NCI-H2196 (cell line): ENCODE measurements around the gene PROM1.
A peak's percentile ranks its signal among the peaks of the same experiment; 100 is the strongest.

Source experiments
- DNase-seq: peaks from one replicate; lab custom pipeline; 2025; ENCODE audit not compliant: unreplicated experiment; lab: John Stamatoyannopoulos, UW

PROM1 gene

DNA sequence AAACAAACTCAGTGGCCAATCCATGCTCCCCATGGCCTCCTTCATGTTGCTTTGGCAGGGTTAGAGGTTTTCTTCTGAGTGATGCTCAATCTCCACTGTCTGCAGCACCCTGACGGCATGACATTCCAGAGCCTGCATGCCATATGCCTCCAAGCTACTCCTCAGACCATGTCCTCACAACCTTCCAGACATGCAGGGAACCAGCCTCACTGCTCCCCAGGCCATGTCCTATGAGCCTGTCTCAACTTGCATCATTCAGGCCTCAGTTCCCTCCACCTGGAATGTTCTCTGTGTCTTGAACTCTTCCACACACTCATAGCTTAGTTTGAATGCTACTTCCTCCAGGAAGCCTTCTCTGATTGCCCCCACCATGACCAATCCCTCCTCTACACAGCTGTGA lies 18.8 kb downstream of the PROM1 start:
- no peak for DNase-seq

DNA sequence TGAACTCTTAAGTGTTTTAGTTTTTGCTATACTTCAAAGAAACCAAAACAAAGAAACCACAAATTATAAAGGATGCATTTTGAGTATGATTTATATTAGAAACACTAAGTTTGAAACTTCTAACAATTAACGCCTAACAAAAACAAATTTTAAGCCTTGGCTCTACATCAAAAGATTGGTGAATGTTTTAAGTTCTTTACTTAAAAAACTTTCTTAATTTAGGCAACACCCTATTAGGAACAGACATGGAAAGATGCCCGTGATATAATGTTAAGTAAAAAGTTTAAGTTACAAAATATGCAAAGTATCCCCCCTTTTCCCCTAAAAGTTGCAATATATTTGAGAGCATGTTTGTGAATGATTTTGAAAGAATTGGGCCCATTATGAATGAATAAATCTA lies 21.2 kb downstream of the PROM1 start:
- no peak for DNase-seq

DNA sequence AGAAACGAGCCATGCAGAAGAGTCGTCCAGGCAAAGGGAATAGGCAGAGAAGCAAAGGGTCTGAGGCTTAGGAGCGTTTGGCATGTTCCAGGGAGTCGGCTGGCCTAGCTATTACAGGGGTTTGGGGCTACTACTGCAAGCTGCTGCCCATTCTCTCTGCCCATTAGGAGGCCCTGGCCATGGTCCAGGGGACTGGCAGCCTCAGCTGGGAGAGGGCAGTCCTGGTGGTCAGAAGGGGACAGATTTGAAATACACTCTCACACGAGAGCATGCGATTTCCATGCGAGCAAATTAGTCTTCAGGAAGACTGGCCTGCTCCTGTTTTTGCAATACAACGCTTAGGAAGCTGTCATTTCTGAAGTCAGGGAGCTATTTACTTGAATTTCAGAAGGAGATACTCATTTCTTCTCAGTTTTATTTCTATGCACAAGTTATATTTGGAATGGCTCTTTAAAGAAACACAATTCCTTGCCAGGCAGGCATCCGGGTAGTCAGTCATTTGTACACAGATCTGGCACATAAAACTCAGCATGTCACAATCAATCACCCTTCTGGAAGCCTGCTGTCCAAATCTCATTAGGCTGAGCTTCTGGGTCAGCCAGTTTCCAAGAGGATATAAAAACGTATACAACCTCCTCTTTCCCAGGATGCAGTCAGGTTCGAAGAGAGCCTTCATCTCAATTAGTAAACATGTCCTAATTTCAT lies 27.0 kb downstream of the PROM1 start:
- peak; percentile 11 for DNase-seq

DNA sequence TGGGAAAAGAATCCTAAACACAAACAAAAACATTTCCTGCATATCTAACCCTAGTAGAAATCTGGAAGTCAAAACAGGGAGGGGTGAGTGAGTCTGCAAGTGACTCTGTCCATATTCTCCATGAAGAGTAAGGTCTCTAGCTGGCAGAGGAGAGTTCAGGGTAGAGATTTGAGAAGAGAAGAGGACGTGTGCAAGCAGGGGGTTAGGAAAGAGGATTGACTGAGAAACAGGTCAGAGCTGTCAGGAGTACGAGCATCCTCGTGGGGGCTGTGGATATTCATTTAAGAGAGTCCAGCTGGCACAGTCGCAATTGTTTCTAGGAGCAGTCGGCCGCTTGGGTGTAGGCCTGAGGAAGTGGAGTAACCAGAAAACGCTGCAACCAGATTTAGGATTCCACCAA lies 27.9 kb downstream of the PROM1 start:
- DNase-seq: no peak

DNA sequence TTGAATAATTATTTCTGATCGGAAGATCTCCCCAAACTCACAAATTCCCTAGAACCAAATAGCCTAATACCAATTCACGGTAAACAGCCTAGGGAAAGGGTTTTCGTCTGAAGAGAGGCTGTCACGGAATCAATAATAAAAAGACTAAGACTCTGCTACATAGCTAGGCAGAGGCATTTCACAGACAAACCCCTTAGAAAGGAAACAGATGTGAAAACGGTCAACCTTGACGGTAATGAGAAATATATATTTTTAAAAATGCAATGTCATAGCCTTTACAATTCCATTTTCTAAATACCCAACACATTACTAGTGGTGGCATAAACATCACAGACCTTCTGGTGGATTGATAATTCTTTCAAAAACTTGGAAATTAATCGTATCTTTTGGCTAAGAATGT lies 28.4 kb downstream of the PROM1 start:
- DNase-seq: no peak

DNA sequence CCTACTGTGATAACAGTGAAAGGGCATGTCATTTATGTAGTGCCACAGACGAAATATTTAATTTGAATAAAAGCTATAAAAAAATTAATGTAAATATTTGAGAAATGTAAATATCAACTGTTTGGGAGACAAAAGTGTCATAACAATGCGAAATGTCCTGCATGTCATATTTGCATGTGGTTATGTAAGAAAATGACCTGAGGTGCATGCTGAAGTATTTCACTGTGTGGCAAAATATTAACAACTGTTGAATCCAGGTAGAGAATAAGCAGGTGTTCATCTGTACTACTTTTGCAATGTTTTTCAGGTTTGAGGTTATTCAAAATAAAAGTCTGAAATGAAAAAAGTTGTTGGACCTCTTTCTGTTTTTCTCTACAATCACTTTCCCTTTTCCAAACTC lies 30.9 kb downstream of the PROM1 start:
- no peak for DNase-seq

DNA sequence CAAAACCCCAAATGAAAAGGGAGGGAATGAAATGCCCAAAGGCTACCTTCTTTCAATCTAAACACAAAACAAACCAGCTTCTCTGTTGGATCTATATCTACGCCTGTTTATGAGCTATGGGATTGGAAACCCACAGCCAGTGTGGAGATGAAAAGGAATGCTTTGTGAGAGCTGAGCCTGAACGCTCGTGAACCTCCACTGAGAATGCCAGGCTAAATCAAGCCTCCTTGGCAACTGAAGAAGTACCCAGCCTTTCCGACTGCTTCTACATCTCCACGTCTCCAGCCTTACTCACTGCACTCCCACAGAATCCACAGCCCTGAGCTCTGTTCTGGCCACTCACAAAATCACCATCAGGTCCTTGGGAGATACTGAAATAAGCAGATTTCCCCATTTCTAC lies 31.8 kb downstream of the PROM1 start:
- no peak for DNase-seq

DNA sequence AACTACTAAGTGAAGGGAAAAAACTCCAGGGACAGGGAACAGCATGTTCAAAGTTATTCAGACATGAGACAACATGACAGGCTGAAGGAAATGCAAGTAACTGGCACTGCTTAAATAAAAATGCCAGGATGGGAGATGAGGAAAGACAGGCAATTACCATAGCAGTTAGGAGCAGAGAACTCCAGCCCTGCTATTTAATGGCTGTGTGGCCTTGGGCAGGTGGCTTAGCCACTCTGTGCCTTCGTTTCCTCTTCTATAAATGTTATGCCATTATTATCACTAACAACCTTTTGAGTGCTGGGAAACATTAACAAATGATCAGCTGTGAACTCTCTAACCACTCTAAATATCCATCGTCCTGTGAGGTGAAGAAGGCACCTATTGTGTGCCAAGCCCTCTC lies 32.7 kb downstream of the PROM1 start:
- no peak for DNase-seq

DNA sequence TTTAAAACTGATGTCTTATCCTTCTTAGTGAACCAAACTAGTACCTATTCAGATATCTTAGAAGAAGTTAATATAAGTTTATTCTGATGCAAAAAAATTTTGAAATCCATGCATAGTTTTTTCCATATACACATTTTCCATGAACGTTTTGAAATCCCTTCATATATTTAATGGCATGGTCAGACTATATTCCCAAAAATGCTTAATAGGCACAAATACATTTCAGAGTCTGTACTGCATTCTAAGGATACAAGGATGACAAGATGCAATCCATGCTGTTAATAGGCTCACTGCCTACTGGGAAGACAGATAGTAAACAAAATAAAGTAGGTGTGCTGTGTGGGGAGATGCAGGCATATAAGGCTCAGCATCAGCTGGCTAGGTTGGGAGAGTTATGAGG lies 33.2 kb downstream of the PROM1 start:
- no peak for DNase-seq

DNA sequence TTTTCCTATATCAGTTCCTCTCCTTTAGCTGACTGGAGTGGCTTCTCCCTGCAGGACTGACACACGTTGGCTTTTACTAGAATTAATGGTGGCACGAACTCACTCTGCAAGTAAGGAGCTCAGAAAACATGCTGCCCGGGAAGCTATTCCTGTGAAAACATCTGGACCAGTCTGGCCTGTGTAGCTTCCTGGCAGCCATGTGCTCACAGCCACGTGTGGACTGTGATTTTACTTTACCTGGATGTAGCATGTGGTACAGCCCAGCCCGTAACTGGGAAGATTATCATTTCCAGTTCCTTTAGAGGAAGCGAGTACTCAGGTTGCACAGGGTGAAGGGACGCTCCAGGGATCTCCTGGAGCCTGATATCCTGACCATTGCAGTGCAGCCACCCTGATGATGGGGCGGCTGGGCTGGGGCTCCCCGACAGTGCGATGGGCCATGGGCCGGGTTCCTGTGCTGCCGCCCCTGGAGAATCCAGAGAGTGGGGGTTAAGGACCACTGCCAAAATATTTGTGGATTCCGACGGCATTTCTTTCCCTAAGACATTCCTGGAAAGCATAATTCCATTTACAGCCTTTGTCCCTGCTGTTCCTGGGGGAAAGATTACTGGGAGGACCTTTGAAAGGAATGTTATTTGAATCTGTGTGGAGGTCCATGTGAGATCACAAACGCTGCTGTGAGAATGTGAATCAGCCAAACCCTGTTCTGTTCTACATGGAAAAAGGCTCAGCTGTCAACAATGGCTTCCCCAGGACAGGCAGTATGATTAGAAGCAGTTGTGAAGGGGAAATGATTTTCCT lies 35.0 kb downstream of the PROM1 start:
- DNase-seq: no peak

DNA sequence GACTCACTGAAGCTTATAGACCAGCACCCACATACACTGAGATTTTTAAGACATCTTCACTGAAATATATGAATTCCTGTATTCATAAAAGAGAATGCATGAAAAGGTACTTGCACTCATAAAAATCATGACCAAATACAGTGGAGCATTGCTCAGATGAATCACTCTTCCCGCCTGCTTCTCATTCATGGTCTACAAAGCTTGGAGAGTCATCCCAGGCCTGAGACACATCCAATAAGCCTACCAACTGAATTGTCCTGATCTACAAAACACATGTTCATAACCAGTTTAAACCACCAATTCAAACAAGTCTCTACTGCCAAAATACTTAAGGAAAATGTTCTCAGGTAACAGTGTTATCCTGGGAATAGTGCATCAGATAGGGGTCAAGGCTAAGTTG lies 38.1 kb downstream of the PROM1 start:
- DNase-seq: no peak

DNA sequence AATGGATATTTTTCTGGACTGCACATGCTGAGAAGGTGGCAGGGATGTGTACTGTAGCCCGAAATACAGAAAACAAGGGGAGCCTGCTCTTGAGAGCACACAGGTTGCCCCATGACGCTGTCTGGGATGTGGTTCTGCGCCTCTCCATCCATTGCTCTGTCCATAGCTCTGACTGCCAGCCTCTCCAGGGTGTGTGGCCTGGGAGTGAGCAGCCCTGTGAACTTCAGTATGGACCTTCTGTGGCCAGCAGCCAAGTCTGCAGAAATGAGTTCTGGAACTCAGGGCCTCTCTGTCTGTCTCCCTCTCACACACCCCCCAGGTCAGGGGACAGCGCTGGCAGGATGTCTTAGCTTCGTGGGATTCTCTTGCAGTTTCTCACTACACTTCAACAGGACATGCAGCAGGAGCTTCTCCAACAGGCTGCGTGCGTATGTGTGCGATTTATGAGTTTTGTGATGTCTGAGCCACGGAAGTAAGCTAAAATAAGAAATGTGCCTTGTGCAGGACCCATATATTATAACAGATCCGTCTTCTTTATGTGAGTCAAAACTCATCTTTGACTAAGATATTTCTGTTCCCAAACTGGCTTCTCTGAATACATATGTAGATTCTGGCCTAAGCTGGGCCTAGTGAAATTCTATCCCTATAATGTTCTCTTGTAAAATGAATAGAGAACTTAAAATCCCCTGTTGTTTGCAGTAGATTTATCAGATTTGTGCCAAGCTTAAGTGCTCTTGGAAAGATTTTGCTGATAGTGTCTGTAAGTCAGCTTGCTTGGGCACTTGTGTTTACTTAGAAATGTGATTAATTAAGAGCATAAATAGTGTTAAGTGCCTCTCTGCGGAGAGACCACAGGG lies 40.0 kb downstream of the PROM1 start:
- peak; percentile 30 for DNase-seq

DNA sequence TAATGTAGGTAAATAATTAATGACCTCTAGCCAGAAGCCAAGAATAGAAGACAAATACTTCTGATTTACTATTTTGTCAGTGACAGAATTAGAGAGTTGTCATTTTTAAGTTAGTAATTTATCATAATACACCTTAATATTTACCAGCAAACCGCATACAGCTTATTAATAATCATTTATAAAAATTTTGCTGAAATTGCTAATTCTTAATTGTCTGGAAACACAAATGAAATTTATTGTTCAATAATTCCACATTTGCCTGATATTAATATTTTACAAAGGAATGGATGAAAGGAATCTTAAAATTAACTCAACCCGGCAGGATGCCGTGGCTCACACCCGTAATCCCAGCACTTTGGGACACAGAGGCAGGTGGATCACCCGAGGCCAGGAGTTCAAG lies 44.7 kb downstream of the PROM1 start:
- no peak for DNase-seq

DNA sequence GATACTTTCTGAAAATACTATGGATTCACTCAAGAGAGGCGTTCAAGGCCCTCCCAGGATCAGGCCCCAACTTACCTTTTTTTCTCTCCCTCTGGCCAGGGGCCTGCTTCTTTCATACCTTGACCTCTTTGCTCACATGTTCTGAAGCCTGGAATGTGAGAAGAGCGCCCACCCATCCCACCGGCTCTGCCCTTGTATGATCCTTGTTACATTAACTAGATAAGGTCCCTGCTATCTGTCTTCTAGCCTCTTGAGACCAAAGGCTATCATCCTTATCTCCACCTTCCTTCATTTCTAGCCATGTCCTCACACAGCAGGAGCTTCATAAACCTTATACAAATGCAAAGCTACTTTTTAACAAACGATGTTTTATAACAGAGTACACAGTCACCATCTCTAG lies 45.9 kb downstream of the PROM1 start:
- DNase-seq: no peak

DNA sequence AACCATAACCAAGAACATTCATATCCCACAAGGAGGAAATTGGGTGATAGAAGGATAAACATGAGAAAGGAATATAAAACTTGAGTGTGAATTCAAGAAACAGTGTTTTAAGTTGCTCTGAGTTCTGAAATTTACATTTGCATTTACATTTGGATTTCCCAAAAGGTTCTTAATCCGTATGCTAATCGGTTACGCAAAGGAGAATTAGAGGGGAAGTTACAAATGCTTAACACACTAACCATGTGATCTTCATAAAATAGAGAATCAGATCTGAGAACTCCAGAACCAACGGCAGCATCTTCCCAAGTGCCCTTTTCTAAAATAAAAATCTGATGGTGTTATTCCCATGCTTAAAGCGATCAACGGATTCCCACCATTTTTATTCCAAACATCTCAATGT lies 48.0 kb downstream of the PROM1 start:
- DNase-seq: no peak

DNA sequence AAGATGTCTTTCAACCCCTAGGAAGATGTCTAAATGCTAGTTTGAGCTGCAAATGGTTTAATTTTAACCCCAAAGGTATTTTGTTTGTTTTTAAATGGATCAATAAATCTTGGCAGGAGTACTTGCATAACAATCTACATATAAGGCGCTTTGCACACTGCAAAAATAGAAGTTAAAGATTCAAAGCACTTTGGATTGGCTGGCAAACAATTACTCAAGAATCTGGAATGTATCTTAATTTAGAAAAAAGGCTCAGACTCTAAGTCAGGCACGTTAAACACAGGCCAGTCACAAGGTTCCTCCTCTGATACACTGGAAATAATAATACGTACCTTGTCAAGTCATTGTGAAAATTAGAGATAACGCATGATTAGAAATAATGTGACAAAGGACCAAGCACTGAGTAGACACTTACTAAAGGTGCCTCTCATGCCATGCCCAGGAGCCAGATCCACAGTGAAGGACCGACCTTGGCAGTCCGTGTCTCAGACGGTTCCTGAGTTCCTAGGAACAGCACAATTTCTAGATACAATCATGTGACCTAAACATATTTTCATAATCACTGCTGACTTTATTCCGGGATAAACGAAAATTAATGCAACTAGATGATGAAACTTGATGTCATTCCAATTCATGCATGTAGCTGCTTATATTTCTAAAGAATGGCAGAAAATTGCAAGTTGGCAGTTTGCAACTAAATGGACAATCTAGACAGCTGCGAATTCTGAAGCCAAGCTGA lies 49.6 kb downstream of the PROM1 start:
- no peak for DNase-seq

DNA sequence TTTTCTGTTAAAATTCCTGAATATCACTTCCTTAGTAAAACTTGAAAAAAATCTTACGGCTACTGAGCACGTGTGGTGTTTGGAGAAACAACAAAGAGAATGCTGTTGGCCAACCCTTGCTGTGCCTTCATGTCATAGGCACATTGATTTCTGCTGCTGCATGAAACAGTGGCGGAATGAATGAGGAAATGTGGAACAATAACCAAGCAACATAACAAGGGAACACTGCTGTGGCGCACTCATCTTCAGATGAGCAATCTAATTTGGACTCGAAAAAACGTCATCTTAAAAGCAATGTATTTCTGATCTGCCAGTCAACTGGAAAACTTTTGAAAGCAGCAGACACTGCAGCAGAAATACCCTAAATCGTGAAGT lies 51.4 kb downstream of the PROM1 start:
- no peak for DNase-seq

DNA sequence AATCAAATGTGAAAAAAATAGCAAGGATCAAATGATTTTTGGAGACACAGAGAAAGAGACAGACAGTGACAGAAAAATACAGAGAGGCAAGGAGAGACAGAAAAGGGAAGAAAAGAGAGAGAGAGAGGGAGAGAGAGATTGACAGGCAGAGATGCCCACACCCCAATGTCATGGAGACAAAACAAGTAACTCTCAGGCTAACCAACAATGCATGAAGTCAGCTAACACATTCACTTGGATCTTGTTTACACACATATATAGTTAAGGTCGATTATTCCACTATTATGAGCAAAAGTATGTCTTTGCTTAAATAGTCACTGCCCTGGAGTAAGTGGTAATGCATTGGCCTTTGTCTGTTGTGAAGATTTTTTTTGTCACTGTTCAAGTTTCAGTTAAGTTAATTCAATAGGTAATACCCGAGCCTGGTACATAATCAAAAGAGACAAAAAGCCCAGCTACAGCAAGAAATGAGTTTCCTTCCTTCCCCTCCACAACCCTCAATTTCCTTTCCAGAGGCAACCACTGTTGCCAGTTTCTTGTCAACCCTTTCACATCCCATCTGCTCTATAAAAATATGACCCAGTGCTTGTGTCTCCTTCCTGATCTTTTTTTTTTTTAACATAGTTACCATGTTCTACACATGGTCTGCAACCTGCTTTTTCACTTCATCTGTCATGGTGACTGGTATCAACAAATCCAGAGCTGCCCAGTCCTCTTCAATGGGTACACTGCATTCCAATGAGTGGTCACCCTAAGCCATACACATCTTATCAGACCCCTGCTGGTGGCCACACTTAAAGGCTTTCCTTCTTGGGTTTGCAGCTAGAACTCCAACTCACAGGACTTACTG lies 52.1 kb downstream of the PROM1 start:
- DNase-seq: no peak

DNA sequence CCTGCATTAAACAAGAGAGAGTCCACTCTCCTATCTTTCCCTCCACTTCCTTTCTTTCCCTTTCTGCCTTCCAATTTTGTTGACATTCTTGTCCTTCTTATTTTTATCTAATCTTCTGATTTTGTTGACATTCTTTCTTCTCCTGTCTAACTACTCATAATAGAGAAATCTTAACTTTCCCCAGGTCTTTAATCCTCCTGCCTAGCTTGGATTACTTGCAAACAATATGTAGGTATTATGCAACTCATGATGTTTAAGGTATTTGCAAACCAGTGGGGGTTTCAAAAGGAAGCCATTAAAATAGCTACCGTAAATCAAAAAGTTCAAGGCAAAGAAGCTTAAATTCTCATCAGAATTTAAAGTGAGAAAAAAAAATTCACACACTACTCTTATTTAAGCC lies 53.9 kb downstream of the PROM1 start:
- no peak for DNase-seq

DNA sequence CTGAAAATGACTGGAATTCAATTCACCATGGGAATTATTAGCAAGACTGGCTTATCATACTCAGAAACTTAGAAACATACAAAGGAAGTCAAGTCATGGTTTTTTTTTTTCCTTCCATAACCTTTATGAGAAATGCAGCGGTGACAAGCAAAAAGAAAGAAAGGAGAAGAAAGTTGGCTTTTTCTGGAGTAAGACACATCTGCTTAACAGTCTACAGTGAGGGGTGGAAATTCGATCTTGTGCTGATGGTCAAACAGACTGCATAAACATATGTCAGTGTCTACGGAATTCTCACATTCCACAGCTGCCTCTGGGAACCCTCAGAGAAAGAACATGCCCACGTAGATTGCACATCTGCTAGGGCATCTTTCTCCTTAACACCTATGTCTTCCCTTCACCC lies 54.6 kb downstream of the PROM1 start:
- no peak for DNase-seq
